Smooth muscle cell (in vitro differentiated cells): ENCODE measurements around the gene NLE1. TPM values are rescaled to one million over a fixed set of nuclear protein-coding genes. Genes with fewer than 3 reads are reported as not detected.
"Not testable (repeated sequence)": the region's sequence is repeated elsewhere in the genome, so short reads cannot be mapped to it uniquely, and the experiment has no call there.

Experiments
- DNase-seq: peaks from one replicate; lab custom pipeline; 2025; ENCODE audit not compliant: unreplicated experiment; lab: John Stamatoyannopoulos, UW
- H2AFZ ChIP-seq: fragments of 200-600 bp; sonication (generic); 2 replicates; pipeline ENCODE4 v1.6.0; 2016; ENCODE audit warnings: antibody characterized with exemption, low read depth, mild to moderate bottlenecking
- H3F3A ChIP-seq: fragments of 200-600 bp; sonication (generic); 2 replicates; pipeline ENCODE4 v1.6.0; 2017; ENCODE audit warnings: antibody characterized with exemption, low read depth
- H3K27ac ChIP-seq: fragments of 200-600 bp; sonication (generic); 2 replicates; pipeline ENCODE4 v1.5.1; 2016; ENCODE audit warnings: low read depth, mild to moderate bottlenecking
- H3K27me3 ChIP-seq: fragments of 200-600 bp; sonication (generic); 2 replicates; pipeline ENCODE4 v1.6.1; 2016; ENCODE audit warnings: low read depth, mild to moderate bottlenecking
- H3K36me3 ChIP-seq: fragments of 200-600 bp; sonication (generic); 2 replicates; pipeline ENCODE4 v1.5.1; 2016; ENCODE audit warnings: low read depth
- H3K4me1 ChIP-seq: fragments of 200-600 bp; sonication (generic); 2 replicates; pipeline ENCODE4 v1.5.1; 2016; ENCODE audit warnings: low read depth
- H3K4me2 ChIP-seq: fragments of 200-600 bp; sonication (generic); 2 replicates; pipeline ENCODE4 v1.6.0; 2016; ENCODE audit warnings: mild to moderate bottlenecking
- H3K4me3 ChIP-seq: fragments of 200-600 bp; sonication (generic); 2 replicates; pipeline ENCODE4 v1.5.1; 2016; ENCODE audit warnings: mild to moderate bottlenecking
- H3K79me2 ChIP-seq: fragments of 200-600 bp; sonication (generic); 2 replicates; pipeline ENCODE4 v1.6.0; 2016; ENCODE audit warnings: low read depth, mild to moderate bottlenecking
- H3K9ac ChIP-seq: fragments of 200-600 bp; sonication (generic); 2 replicates; pipeline ENCODE4 v1.6.0; 2016; ENCODE audit warnings: low read depth
- H3K9me3 ChIP-seq: fragments of 200-600 bp; sonication (generic); replicated peaks from 2 replicates; pipeline ENCODE4 v1.5.1; 2016; ENCODE audit warnings: low read depth
- H4K20me1 ChIP-seq: fragments of 200-600 bp; sonication (generic); 2 replicates; pipeline ENCODE4 v1.6.0; 2016; ENCODE audit warnings: low read depth
- WGBS: methylation state at CpG from one replicate; pipeline ENCODE4 v1.1.7; 2016; ENCODE audit warnings: low lambda C conversion rate; 5-methylcytosine and 5-hydroxymethylcytosine counted together
- polyA plus RNA-seq: library from polyadenylated mRNA; unstranded; fragments of >200 nt; fragmentation: Nextera tagmentation; extraction: Ambion mirVana; gene quantifications from 2 replicates; pipeline ENCODE4 v1.2.1, GENCODE V29; 2016
- total RNA-seq: library from RNA; depleted of rRNA; stranded (reverse); fragments of >200 nt; gene quantifications from 2 replicates; pipeline ENCODE4 v1.2.3, GENCODE V29; 2014
- TF ChIP-seq, protein P1 (sequence below): fragments of 200-600 bp; sonication (generic); IDR thresholded peaks from 2 replicates; pipeline ENCODE4 v1.5.1; 2017; ENCODE audit warnings: borderline replicate concordance, mild to moderate bottlenecking, antibody characterized with exemption; ENCODE audit not compliant: insufficient read depth, poor library complexity, severe bottlenecking

The NLE1 gene
- total and polyA plus RNA-seq, 2 experiments from 2014 or later, result 5.6 to 10.3 TPM

DNA sequence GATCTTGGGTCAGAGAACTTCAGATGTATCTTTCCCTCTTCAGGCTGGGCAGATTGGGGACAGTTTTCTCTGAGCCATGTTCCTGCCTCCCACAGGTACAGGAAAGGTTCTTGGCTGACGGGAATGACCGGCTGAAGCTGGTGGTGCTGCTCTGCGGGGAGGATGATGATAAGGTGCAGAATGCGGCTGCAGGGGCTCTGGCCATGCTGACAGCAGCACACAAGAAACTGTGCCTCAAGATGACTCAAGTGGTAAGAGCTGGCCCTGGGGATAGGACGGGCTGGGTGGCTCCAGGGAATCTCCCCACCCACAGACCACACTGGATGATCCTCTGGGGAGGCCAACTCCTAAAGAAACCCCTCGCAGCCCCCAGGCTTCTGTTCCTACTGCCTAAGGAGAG lies 41.2 kb upstream of the NLE1 start:
- DNase-seq, result no peak
- no peaks in the 10 kb centered on the region for H3K4me1 ChIP-seq
- no peak overlapping the region for H3K9ac ChIP-seq
- no peak overlapping the region for H3K27ac ChIP-seq
- no peaks in the 10 kb centered on the region for H3F3A ChIP-seq
- H3K9me3 ChIP-seq, result no peaks in the 10 kb centered on the region
- no peak overlapping the region for H3K4me2 ChIP-seq
- no peak overlapping the region for H2AFZ ChIP-seq
- no peaks in the 10 kb centered on the region for H3K36me3 ChIP-seq
- WGBS, result 65% methylated on average over 6 of the region's 6 CpGs
- H3K27me3 ChIP-seq, result no peaks in the 10 kb centered on the region
- TF ChIP-seq, protein P1, sequence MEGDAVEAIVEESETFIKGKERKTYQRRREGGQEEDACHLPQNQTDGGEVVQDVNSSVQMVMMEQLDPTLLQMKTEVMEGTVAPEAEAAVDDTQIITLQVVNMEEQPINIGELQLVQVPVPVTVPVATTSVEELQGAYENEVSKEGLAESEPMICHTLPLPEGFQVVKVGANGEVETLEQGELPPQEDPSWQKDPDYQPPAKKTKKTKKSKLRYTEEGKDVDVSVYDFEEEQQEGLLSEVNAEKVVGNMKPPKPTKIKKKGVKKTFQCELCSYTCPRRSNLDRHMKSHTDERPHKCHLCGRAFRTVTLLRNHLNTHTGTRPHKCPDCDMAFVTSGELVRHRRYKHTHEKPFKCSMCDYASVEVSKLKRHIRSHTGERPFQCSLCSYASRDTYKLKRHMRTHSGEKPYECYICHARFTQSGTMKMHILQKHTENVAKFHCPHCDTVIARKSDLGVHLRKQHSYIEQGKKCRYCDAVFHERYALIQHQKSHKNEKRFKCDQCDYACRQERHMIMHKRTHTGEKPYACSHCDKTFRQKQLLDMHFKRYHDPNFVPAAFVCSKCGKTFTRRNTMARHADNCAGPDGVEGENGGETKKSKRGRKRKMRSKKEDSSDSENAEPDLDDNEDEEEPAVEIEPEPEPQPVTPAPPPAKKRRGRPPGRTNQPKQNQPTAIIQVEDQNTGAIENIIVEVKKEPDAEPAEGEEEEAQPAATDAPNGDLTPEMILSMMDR, result no peak
- no peaks in the 10 kb centered on the region for H3K79me2 ChIP-seq
- no peaks in the 10 kb centered on the region for H4K20me1 ChIP-seq
- no peak overlapping the region for H3K4me3 ChIP-seq

DNA sequence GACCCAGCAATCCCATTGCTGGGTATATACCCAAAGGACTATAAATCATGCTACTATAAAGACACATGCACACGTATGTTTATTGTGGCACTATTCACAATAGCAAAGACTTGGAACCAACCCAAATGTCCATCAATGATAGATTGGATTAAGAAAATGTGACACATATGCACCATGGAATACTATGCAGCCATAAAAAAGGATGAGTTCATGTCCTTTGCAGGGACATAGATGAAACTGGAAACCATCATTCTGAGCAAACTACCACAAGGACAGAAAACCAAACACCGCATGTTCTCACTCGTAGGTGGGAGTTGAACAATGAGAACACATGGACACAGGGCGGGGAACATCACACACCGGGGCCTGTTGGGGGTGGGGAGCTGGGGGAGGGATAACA lies 37.3 kb upstream of the NLE1 start:
- not testable (repeated sequence) for H3K79me2 ChIP-seq, H3K4me1 ChIP-seq, H3K4me3 ChIP-seq, H3K4me2 ChIP-seq, H4K20me1 ChIP-seq, H3K27ac ChIP-seq, H2AFZ ChIP-seq, DNase-seq, H3F3A ChIP-seq, H3K36me3 ChIP-seq, H3K9me3 ChIP-seq, H3K9ac ChIP-seq
- 91% methylated on average over 5 of the region's 5 CpGs for WGBS
- H3K27me3 ChIP-seq, result peaks cover 11% of the 10 kb centered on the region

DNA sequence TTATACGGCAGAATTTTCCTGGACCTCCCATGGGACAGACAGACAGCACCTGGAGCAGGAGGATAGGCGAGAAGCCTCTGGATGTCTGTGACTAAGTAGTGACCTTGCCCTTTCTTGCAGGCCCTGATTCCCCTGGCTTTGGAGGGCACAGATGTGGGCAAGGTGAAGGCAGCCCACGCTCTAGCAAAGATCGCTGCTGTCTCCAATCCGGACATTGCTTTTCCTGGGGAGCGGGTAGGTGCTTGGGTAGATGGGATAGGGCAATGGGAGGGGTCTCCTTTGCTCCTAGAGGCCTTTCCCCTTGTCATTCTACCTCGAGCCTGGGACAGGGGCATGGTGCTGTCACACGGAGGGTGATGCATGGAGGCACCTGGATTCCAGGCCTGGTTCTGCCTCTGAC lies 34.8 kb upstream of the NLE1 start:
- TF ChIP-seq, protein P1, result no peak
- 84% methylated on average over 8 of the region's 8 CpGs for WGBS
- no peak overlapping the region for H3K4me3 ChIP-seq
- no peak overlapping the region for H3K4me2 ChIP-seq
- DNase-seq, result no peak
- no peaks in the 10 kb centered on the region for H4K20me1 ChIP-seq
- no peaks in the 10 kb centered on the region for H3K9me3 ChIP-seq
- H3K9ac ChIP-seq, result no peak overlapping the region
- H3K79me2 ChIP-seq, result no peaks in the 10 kb centered on the region
- H3F3A ChIP-seq, result no peaks in the 10 kb centered on the region
- H3K27ac ChIP-seq, result no peak overlapping the region
- H3K4me1 ChIP-seq, result no peaks in the 10 kb centered on the region
- no peak overlapping the region for H2AFZ ChIP-seq
- H3K36me3 ChIP-seq, result no peaks in the 10 kb centered on the region
- H3K27me3 ChIP-seq, result peaks cover 11% of the 10 kb centered on the region

DNA sequence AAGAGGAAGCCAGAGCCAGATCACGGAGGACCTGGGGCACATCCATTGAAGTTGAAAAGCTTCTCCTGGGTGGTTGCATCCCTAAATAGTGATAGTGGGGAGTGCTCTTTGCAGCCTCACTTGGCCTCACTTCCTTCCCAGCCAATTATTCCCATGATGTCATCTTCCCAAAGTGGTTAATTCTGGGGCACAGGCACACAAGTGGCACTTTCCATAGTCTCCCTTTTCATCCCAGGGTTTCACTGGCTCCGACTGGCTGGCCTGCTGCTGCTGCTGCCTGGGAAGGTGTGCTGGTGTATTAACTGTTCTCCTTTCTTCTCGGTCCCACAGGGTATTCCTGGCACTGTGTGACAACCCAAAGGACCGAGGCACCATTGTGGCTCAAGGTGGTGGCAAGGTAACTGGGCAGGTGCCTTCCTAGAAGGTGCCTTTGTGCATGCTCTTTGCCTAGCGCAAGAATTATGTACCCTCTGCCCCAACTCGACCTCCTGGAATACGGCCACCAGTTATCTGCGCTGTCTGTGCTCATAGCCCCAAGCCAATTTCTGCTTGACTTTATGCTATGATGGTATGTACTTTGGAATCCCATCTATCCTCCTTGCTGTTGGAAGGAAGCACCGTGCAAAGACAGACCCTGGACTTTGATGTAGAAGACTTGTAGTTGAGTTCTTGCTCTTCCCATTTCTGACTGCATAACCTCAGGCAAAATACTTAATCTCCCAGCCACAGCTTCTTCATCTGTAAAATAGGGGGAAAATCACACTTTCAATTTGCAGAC lies 33.7 kb upstream of the NLE1 start:
- Histone ChIP-seq H3K27ac (no peak overlapping the region), H3K79me2 (no peaks in the 10 kb centered on the region), H3K4me2 (no peak overlapping the region), H3K27me3 (peaks cover 11% of the 10 kb centered on the region), H3F3A (no peaks in the 10 kb centered on the region), H3K36me3 (no peaks in the 10 kb centered on the region), H2AFZ (no peak overlapping the region), H4K20me1 (no peaks in the 10 kb centered on the region), H3K9me3 (no peaks in the 10 kb centered on the region), H3K4me3 (no peak overlapping the region), H3K4me1 (no peaks in the 10 kb centered on the region), H3K9ac (no peak overlapping the region)
- DNase-seq, result no peak
- TF ChIP-seq, protein P1, result no peak
- WGBS, result 80% methylated on average over 9 of the region's 9 CpGs
